GM12878 (cell line): ENCODE measurements around the gene PRR12. TPM values are rescaled to one million over a fixed set of nuclear protein-coding genes. Genes with fewer than 3 reads are reported as not detected.

ENCODE experiments used
- ATAC-seq: fragments of 200-7000 bp; cut with Tn5 transposase; 3 replicates; pipeline ENCODE4 v1.9.1; 2020; ENCODE audit warnings: mild to moderate bottlenecking, moderate library complexity
- BruUV-seq: library from RNA; stranded (reverse); fragments of 400-500 nt; replicated peaks from 2 replicates; lab custom pipeline; 2021; lab: Mats Ljungman, UMichigan
- CTCF ChIA-PET: fragments of 300-600 bp; sonication (Branson Sonifier 250); formaldehyde crosslinking; extraction: SDS; loops from one replicate; lab custom pipeline; 2021; ENCODE audit warnings: inconsistent platforms; lab: Yijun Ruan, JAX
- POLR2A ChIA-PET: fragments of 350-600 bp; formaldehyde crosslinking; extraction: SDS; loops from one replicate; lab custom pipeline; 2021; ENCODE audit warnings: inconsistent platforms; lab: Charles Lee
- RAD21 ChIA-PET: fragments of 300-600 bp; sonication (Branson Sonifier 250); formaldehyde crosslinking; loops from one replicate; lab custom pipeline; 2023; ENCODE audit warnings: antibody characterized with exemption; ENCODE audit not compliant: unreplicated experiment; lab: Charles Lee
- SMC1A ChIA-PET: fragments of 300-600 bp; sonication (Branson Sonifier 250); formaldehyde crosslinking; loops from one replicate; lab custom pipeline; 2023; ENCODE audit not compliant: unreplicated experiment, uncharacterized antibody; lab: Charles Lee
- DNase-seq: peaks from one replicate; pipeline ENCODE4 v3.0.0-alpha.2; 2011; ENCODE audit warnings: low read depth, low spot score
- FAIRE-seq: peaks from 3 replicates; lab custom pipeline; 2011; peaks lifted over from hg19 to GRCh38; lab: Jason Lieb, UNC
- H2AFZ ChIP-seq: 2 replicates; pipeline ENCODE4 v1.6.0; 2011; ENCODE audit warnings: low read depth, low read length, control low read depth; ENCODE audit not compliant: control insufficient read depth
- H3K27ac ChIP-seq: 2 replicates; pipeline ENCODE4 v1.5.1; 2011; ENCODE audit warnings: control low read depth; ENCODE audit not compliant: control insufficient read depth, insufficient read depth
- H3K27me3 ChIP-seq, 2 experiments: replicated peaks in 1 of 2; 2 replicates each; pipeline versions ENCODE4 v1.6.0 to v1.6.1; 2011; ENCODE audit warnings: low read length in 1 of 2; ENCODE audit not compliant: control insufficient read depth in 2 of 2, insufficient read depth in 2 of 2
- H3K36me3 ChIP-seq, 2 experiments: 2 replicates each; pipeline ENCODE4 v1.5.1; 2011; ENCODE audit warnings: low read length in 1 of 2; ENCODE audit not compliant: control insufficient read depth in 2 of 2, insufficient read depth in 2 of 2
- H3K4me1 ChIP-seq: 2 replicates; pipeline ENCODE4 v1.6.1; 2011; ENCODE audit warnings: mild to moderate bottlenecking, low read length, moderate library complexity, mixed read lengths; ENCODE audit not compliant: control insufficient read depth, insufficient read depth
- H3K4me2 ChIP-seq: 2 replicates; pipeline ENCODE4 v1.6.0; 2011; ENCODE audit warnings: control low read depth; ENCODE audit not compliant: control insufficient read depth, insufficient read depth
- H3K4me3 ChIP-seq: fragments of 200-600 bp; sonication (generic); 2 replicates; pipeline ENCODE4 v1.5.1; 2016
- H3K79me2 ChIP-seq: 2 replicates; pipeline ENCODE4 v1.6.0; 2011; ENCODE audit warnings: low read length; ENCODE audit not compliant: control insufficient read depth, insufficient read depth
- H3K9ac ChIP-seq: 2 replicates; pipeline ENCODE4 v1.8.0; 2011; ENCODE audit warnings: low read length, control low read depth, mixed read lengths; ENCODE audit not compliant: control insufficient read depth, insufficient read depth
- H3K9me3 ChIP-seq: replicated peaks from 3 replicates; pipeline ENCODE4 v1.5.1; 2011; ENCODE audit warnings: mild to moderate bottlenecking, low read length; ENCODE audit not compliant: control insufficient read depth, insufficient read depth
- H4K20me1 ChIP-seq: 2 replicates; pipeline ENCODE4 v1.6.0; 2011; ENCODE audit not compliant: control insufficient read depth, insufficient read depth
- E2F4 ChIP-seq: IDR thresholded peaks from 2 replicates; pipeline ENCODE4 v1.6.1; 2012; ENCODE audit warnings: low read depth, low read length, improper control_type of control experiment
- FOXK2 ChIP-seq: fragments of 450-650 bp; IDR thresholded peaks from 2 replicates; pipeline ENCODE4 v1.6.1; 2017; ENCODE audit warnings: mild to moderate bottlenecking, moderate library complexity
- IRF4 ChIP-seq: IDR thresholded peaks from 2 replicates; pipeline ENCODE4 v1.6.1; 2011; ENCODE audit warnings: low read depth, low read length
- MEF2A ChIP-seq: IDR thresholded peaks from 2 replicates; pipeline ENCODE4 v1.6.1; 2011; ENCODE audit warnings: low read depth, mild to moderate bottlenecking, low read length, moderate library complexity; ENCODE audit not compliant: insufficient read depth
- MTA3 ChIP-seq: IDR thresholded peaks from 2 replicates; pipeline ENCODE4 v1.6.1; 2012; ENCODE audit warnings: low read length, inconsistent platforms, borderline replicate concordance
- MYB ChIP-seq: fragments of 150-350 bp; IDR thresholded peaks from 2 replicates; pipeline ENCODE4 v1.6.1; 2014; ENCODE audit warnings: mild to moderate bottlenecking, low read depth, low read length, borderline replicate concordance
- NBN ChIP-seq: fragments of 450-650 bp; IDR thresholded peaks from 2 replicates; pipeline ENCODE4 v1.6.1; 2016
- NFYB ChIP-seq: IDR thresholded peaks from 2 replicates; pipeline ENCODE4 v1.6.1; 2011; ENCODE audit warnings: low read depth, mild to moderate bottlenecking, low read length, improper control_type of control experiment, moderate library complexity; ENCODE audit not compliant: insufficient read depth
- NR2C1 ChIP-seq: fragments of 450-650 bp; IDR thresholded peaks from 2 replicates; pipeline ENCODE4 v1.6.1; 2017; ENCODE audit warnings: antibody characterized with exemption, mild to moderate bottlenecking, moderate library complexity
- PAX8 ChIP-seq: fragments of 450-650 bp; IDR thresholded peaks from 2 replicates; pipeline ENCODE4 v1.6.1; 2017; ENCODE audit warnings: mild to moderate bottlenecking, moderate library complexity
- RAD51 ChIP-seq: fragments of 450-650 bp; IDR thresholded peaks from 2 replicates; pipeline ENCODE4 v1.6.1; 2016; ENCODE audit warnings: moderate library complexity, mild to moderate bottlenecking, inconsistent platforms
- SMAD5 ChIP-seq: IDR thresholded peaks from 2 replicates; pipeline ENCODE4 v1.6.1; 2016; ENCODE audit warnings: antibody characterized with exemption, low read depth
- SMC3 ChIP-seq: IDR thresholded peaks from 2 replicates; pipeline ENCODE4 v1.6.1; 2011; ENCODE audit warnings: low read length, improper control_type of control experiment, borderline replicate concordance
- TCF3 ChIP-seq: IDR thresholded peaks from 2 replicates; pipeline ENCODE4 v1.6.1; 2012; ENCODE audit warnings: low read depth, mild to moderate bottlenecking, low read length, borderline replicate concordance; ENCODE audit not compliant: insufficient read depth
- TCF7 ChIP-seq: IDR thresholded peaks from 2 replicates; pipeline ENCODE4 v1.6.1; 2014; ENCODE audit warnings: antibody characterized with exemption, borderline replicate concordance
- USF2 ChIP-seq: IDR thresholded peaks from 2 replicates; pipeline ENCODE4 v1.6.1; 2011; ENCODE audit warnings: low read depth, low read length, improper control_type of control experiment, borderline replicate concordance
- ZNF24 ChIP-seq: fragments of 450-650 bp; IDR thresholded peaks from 2 replicates; pipeline ENCODE4 v1.6.1; 2017; ENCODE audit warnings: antibody characterized with exemption, mild to moderate bottlenecking
- ZSCAN29 ChIP-seq: fragments of 450-650 bp; IDR thresholded peaks from 2 replicates; pipeline ENCODE4 v1.6.1; 2017; ENCODE audit warnings: mild to moderate bottlenecking, moderate library complexity
- WGBS: methylation state at CpG from one replicate; pipeline ENCODE4 v1.1.6; 2016; ENCODE audit warnings: low lambda C conversion rate; ENCODE audit not compliant: insufficient replicate concordance, insufficient coverage; ENCODE audit errors: missing lambda C conversion rate; 5-methylcytosine and 5-hydroxymethylcytosine counted together
- in situ Hi-C: fragments of 300-500 bp; cut with MboI; formaldehyde crosslinking; loops from 9 replicates; pipeline ENCODE4 v1.14.3; 2018; ENCODE audit warnings: mixed read lengths
- intact Hi-C: fragments of 100-400 bp; cut with micrococcal nuclease; formaldehyde crosslinking; loops from one replicate; pipeline ENCODE4 v1.14.2; 2022; ENCODE audit not compliant: unreplicated experiment
- polyA plus RNA-seq, 11 experiments: library from polyadenylated mRNA; depleted of rRNA in 4 of 11; unstranded in 6 of 11; stranded (reverse) in 5 of 11; fragments of >200 nt; fragmentation: Nextera tagmentation in 4 of 11; fragmentation: Illumina TruSeq in 1 of 11; extraction: Ambion mirVana in 4 of 11; extraction: Trizol in 1 of 11; gene quantifications; 1 replicate in 1 of 11; 2 replicates in 10 of 11; pipeline versions ENCODE4 v1.2.1 to v1.2.3, GENCODE V29; 2011 to 2016; ENCODE audit warnings: inconsistent platforms in 2 of 11, missing spikeins in 2 of 11, low read depth in 1 of 11
- total RNA-seq, 4 experiments: library from RNA; depleted of rRNA in 3 of 4; stranded (reverse); fragments of >200 nt in 3 of 4; fragmentation: Illumina TruSeq in 1 of 4; extraction: Trizol in 1 of 4; gene quantifications; 2 replicates each; pipeline versions ENCODE4 v1.2.1 to v1.2.3, GENCODE V29; 2013 to 2021
- TF ChIP-seq, protein P1 (sequence below): fragments of 450-650 bp; IDR thresholded peaks from 2 replicates; pipeline ENCODE4 v1.6.1; 2014; ENCODE audit warnings: mild to moderate bottlenecking

PRR12 gene
- total and polyA plus RNA-seq, 10 of the 15 experiments (the other 5 are each of a cell fraction or from before 2014, with no cell fraction given) = 0.02 to 25.3 (median 1.6) TPM

GRCh38 chr19:49605605-49606004, 14.6 kb downstream of the PRR12 start:
- in situ Hi-C loops = no loop called here
- H3K4me1 ChIP-seq = no peaks in the 10 kb centered on the region
- 94% methylated on average over 7 of the region's 7 CpGs for WGBS
- H3K36me3 ChIP-seq = peaks cover 10 to 16% of the 10 kb centered on the region in 2 experiments
- H3K4me3 ChIP-seq = no peak overlapping the region
- no peaks in the 10 kb centered on the region; the same call in 1 of the 2 replicates for H3K79me2 ChIP-seq
- H2AFZ ChIP-seq = no peak overlapping the region
- no peak overlapping the region for H3K9ac ChIP-seq
- DNase-seq (no peak), ATAC-seq (no peak), FAIRE-seq (no peak)
- no peaks in the 10 kb centered on the region for H3K27me3 ChIP-seq
- no peak overlapping the region for H3K27ac ChIP-seq
- no peak for TF ChIP-seq E2F4
- TF ChIP-seq NBN = no peak
- TF ChIP-seq NR2C1 = no peak
- TF ChIP-seq MYB = no peak
- TF ChIP-seq ZNF24 = no peak
- no peak for TF ChIP-seq MTA3
- no peak for TF ChIP-seq FOXK2
- no peak for TF ChIP-seq USF2
- TF ChIP-seq TCF3 = no peak
- TF ChIP-seq NFYB = no peak
- TF ChIP-seq SMAD5 = no peak
- TF ChIP-seq, protein P1, sequence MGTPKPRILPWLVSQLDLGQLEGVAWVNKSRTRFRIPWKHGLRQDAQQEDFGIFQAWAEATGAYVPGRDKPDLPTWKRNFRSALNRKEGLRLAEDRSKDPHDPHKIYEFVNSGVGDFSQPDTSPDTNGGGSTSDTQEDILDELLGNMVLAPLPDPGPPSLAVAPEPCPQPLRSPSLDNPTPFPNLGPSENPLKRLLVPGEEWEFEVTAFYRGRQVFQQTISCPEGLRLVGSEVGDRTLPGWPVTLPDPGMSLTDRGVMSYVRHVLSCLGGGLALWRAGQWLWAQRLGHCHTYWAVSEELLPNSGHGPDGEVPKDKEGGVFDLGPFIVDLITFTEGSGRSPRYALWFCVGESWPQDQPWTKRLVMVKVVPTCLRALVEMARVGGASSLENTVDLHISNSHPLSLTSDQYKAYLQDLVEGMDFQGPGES = no peak
- no peak for TF ChIP-seq MEF2A
- TF ChIP-seq PAX8 = no peak
- TF ChIP-seq SMC3 = no peak
- no peak for TF ChIP-seq RAD51
- TF ChIP-seq ZSCAN29 = no peak
- no peak for TF ChIP-seq TCF7
- TF ChIP-seq IRF4 = no peak
- intact Hi-C loops = no loop called here
- no peaks in the 10 kb centered on the region for H4K20me1 ChIP-seq
- no TSS peak for BruUV-seq
- ChIA-PET CTCF (no interaction called here), RAD21 (no interaction called here), POLR2A (no interaction called here), SMC1A (no interaction called here)
- no peak overlapping the region for H3K4me2 ChIP-seq
- no peaks in the 10 kb centered on the region for H3K9me3 ChIP-seq
